GM18861 (cell line): ENCODE results near the gene ZNF407.

Experiments
- ATAC-seq: cut with Tn5 transposase; IDR thresholded peaks from one replicate; pipeline ENCODE4 v1.9.1; 2021; ENCODE audit not compliant: unreplicated experiment

Gene ZNF407

GRCh38 chr18:75108579-75109318 lies 511.1 kb downstream of the ZNF407 start:
- no peak for ATAC-seq

GRCh38 chr18:75109319-75109691 lies 511.6 kb downstream of the ZNF407 start:
- no peak for ATAC-seq

- no peak for ATAC-seq
These were observed 512.1 kb downstream of the ZNF407 start for GRCh38 chr18:75109819-75110218.

- no peak for ATAC-seq
These were observed 512.6 kb downstream of the ZNF407 start for GRCh38 chr18:75110311-75110710.

DNA sequence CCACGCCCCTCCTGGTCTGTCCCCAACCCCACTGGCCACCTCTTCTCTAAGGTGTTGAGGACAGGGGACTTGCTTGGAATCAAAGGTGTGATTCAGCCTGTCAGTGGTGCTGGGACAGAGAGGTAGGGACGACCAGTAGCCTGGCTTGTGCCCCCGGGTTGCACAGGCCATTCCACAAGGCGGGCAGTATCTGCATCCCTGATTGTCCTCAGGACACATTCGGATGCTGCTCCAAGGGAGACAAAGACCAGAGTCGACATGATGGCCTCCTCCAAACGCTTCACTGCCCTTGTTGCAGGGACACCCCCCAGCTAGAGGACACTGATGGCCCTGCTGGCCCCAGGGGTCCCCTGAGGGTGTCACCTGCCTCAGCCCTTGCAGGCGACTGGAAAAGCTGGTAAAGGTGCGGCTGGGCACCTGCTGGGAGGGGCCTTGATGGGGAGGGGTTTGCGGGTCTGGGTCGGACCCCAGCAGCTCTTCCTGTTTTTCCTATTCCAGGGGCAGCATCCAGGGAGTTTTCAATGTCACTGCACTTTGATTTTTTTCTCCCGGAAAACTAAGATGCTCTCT lies 513.3 kb downstream of the ZNF407 start:
- ATAC-seq, result no peak

DNA sequence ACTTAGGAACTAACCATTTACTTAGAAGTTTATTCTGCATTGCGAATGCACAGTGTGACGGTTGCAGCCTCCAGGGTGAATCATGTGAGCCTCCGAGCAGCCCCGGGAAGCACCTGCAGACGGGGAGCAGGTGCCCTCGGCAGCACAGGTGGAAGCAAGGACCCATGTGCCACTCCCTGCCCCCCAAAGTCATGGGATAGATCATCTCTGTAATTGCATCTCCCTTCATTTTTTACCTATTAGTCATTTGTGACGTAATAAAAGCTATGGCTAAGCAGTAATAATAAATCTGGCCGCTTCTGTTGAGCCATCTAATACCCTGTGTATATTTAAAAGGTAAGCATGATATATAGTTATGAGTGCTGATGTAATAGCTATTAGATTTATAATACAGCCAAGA lies 514.1 kb downstream of the ZNF407 start:
- no peak for ATAC-seq

- no peak for ATAC-seq
These were observed 514.8 kb downstream of the ZNF407 start for GRCh38 chr18:75112186-75113096.

DNA sequence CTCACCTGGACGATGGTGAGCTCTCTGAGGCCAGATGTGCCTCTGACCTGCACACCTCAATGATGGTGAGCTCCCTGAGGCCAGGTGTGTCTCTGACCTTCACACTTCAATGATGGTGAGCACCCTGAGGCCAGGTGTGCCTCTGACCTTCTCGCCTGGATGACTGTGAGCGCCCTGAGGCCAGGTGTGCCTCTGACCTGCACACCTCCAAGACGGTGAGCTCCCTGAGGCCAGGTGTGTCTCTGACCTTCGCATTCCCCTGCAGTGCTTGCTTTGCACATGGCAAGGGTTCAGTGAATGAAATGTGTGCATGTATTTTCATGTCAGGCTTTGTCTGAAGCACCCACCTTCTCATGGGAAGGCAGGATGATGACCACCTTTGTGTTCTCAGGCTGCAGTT lies 515.8 kb downstream of the ZNF407 start:
- no peak for ATAC-seq

- ATAC-seq, result no peak
These were observed 516.6 kb downstream of the ZNF407 start for GRCh38 chr18:75114231-75114764.
